PFSK-1 (cell line): ENCODE measurements around the gene FAM168B.

Experiments used
- FOXP2 ChIP-seq: optimal IDR thresholded peaks from 2 replicates; pipeline ENCODE3; 2011; ENCODE audit warnings: borderline replicate concordance, control low read depth, inconsistent platforms; ENCODE audit not compliant: insufficient read depth; ENCODE audit errors: extremely low read length, extremely low read depth
- POLR2AphosphoS5 ChIP-seq: IDR thresholded peaks from 2 replicates; pipeline ENCODE4 v1.6.1; 2012; ENCODE audit warnings: low read depth, mild to moderate bottlenecking, control low read depth, low read length, moderate library complexity
- SIN3A ChIP-seq: IDR thresholded peaks from 2 replicates; pipeline ENCODE4 v1.6.1; 2012; ENCODE audit warnings: mild to moderate bottlenecking, low read length, moderate library complexity, borderline replicate concordance; ENCODE audit not compliant: insufficient read depth
- TAF1 ChIP-seq: IDR thresholded peaks from 2 replicates; pipeline ENCODE4 v1.6.1; 2012; ENCODE audit warnings: low read length, control low read depth, borderline replicate concordance; ENCODE audit not compliant: insufficient read depth
- TF ChIP-seq, protein P1 (sequence below), 2 experiments: IDR thresholded peaks; 2 replicates each; pipeline versions ENCODE4 v1.6.1 to v1.8.0; 2011 to 2012; ENCODE audit warnings: low read depth in 2 of 2, low read length in 2 of 2, control low read depth in 1 of 2, inconsistent platforms in 1 of 2, mild to moderate bottlenecking in 1 of 2, moderate library complexity in 1 of 2; ENCODE audit not compliant: insufficient read depth in 1 of 2

Gene FAM168B

DNA sequence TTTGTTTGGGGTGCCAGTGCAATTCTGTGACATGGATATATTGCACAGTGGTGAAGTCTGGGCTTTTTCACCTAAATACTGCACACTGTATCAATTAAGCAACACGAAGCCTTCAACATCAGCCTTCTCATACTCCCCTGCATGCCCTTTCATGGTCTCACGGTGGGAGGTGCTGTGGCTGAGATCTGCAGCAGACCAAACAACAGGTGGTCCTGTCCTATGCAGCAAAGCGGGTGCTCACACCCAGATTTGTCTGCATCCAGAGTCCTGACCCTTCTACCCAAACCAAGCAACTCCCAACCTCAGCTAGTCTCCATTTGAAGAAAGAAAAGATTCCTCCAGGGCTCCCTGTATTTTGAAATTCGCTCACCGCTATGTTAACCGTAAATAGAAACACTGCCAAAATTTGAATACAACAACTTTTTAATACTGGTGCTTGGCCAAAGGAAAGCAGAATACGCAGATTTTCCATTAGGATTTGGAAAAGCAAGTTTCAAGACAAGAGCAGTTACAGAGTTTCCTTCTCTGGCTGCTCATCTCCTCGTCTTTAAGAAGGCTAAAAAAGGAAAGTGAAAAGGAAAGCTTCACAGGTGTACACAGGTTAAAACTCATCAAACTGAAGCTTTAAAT is 34.9 kb downstream of the FAM168B start:
- no peak for TF ChIP-seq FOXP2
- TF ChIP-seq POLR2AphosphoS5 = no peak
- TF ChIP-seq SIN3A = no peak
- TF ChIP-seq TAF1 = no peak
- TF ChIP-seq, protein P1, sequence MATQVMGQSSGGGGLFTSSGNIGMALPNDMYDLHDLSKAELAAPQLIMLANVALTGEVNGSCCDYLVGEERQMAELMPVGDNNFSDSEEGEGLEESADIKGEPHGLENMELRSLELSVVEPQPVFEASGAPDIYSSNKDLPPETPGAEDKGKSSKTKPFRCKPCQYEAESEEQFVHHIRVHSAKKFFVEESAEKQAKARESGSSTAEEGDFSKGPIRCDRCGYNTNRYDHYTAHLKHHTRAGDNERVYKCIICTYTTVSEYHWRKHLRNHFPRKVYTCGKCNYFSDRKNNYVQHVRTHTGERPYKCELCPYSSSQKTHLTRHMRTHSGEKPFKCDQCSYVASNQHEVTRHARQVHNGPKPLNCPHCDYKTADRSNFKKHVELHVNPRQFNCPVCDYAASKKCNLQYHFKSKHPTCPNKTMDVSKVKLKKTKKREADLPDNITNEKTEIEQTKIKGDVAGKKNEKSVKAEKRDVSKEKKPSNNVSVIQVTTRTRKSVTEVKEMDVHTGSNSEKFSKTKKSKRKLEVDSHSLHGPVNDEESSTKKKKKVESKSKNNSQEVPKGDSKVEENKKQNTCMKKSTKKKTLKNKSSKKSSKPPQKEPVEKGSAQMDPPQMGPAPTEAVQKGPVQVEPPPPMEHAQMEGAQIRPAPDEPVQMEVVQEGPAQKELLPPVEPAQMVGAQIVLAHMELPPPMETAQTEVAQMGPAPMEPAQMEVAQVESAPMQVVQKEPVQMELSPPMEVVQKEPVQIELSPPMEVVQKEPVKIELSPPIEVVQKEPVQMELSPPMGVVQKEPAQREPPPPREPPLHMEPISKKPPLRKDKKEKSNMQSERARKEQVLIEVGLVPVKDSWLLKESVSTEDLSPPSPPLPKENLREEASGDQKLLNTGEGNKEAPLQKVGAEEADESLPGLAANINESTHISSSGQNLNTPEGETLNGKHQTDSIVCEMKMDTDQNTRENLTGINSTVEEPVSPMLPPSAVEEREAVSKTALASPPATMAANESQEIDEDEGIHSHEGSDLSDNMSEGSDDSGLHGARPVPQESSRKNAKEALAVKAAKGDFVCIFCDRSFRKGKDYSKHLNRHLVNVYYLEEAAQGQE (IDR thresholded peaks at IDR 0.05; ENCODE audit: insufficient read depth in 1 of 2, low read depth in 2 of 2, low read length in 2 of 2) = no peak

- TF ChIP-seq TAF1 = no peak
- no peak for TF ChIP-seq POLR2AphosphoS5
- TF ChIP-seq, protein P1 (IDR thresholded peaks at IDR 0.05; ENCODE audit: insufficient read depth in 1 of 2, low read depth in 2 of 2, low read length in 2 of 2) = no peak
- no peak for TF ChIP-seq FOXP2
- no peak for TF ChIP-seq SIN3A
These were observed 36.4 kb downstream of the FAM168B start for GRCh38 chr2:131056932-131057287.

- TF ChIP-seq SIN3A (no peak), POLR2AphosphoS5 (no peak), TAF1 (no peak), FOXP2 (no peak)
- TF ChIP-seq, protein P1 (IDR thresholded peaks at IDR 0.05; ENCODE audit: insufficient read depth in 1 of 2, low read depth in 2 of 2, low read length in 2 of 2) = no peak
These were observed 36.9 kb downstream of the FAM168B start for GRCh38 chr2:131056204-131056931.

DNA sequence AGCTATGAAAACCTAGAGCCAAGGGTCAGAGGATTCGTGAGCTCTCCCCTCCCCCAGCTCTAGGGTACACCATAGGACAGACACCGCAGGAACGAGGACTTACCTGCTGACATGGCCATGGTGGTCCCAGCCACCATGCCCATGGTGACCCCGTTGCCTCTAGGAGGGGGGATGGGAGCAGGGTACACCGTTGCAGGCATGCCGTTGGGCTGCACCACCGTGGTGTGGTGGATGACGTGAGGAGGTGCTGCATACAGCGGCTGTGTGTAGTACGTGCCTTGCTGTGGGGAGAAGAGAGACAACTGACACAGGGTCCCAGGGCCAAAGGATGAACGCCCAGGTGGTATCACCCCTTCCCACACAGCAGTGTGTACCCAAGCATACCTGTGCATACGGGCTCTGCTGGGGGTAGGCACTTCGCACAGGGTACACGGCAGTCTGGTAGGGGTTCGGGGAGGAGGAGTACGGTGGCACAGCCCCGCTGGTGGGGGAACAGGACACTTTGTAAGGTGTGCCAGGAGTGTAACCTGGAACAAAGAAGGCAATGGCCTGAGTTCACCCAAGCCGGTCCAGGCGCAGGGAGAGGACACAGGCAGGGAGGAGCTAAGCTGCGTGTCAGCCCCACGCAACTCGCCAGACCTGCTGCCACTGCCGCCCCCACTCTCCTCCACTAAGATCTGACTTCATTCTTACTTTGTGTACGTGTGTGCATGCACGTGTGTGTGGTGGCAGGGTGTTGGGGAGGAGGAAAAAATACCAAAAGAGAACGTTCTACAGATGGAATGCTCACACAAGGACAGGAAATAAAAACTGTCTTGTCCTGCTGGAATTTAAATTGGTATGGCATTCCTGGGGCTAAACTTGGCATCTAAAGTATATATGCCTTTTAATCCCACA is 37.8 kb downstream of the FAM168B start:
- TF ChIP-seq FOXP2 (no peak), TAF1 (no peak), SIN3A (no peak), POLR2AphosphoS5 (no peak)
- TF ChIP-seq, protein P1 (IDR thresholded peaks at IDR 0.05; ENCODE audit: insufficient read depth in 1 of 2, low read depth in 2 of 2, low read length in 2 of 2) = no peak
